ENCODE measurements around the gene CDK17.
"Not testable (repeated sequence)": the region's sequence is repeated elsewhere in the genome, so short reads cannot be mapped to it uniquely, and the experiment has no call there.

CDK17 gene

GRCh38 chr12:96392397-96392796 is 7.8 kb downstream of the CDK17 start:
- DNase-seq (ENCODE audit: low read depth, low spot score), result no peak

- DNase-seq (ENCODE audit: low read depth, low spot score), result no peak
Observed at GRCh38 chr12:96387981-96388380, 12.3 kb downstream of the CDK17 start.

GRCh38 chr12:96386794-96387193 is 13.4 kb downstream of the CDK17 start:
- no peak for DNase-seq (ENCODE audit: low read depth, low spot score)

GRCh38 chr12:96383991-96384390 is 16.2 kb downstream of the CDK17 start:
- no peak for DNase-seq (ENCODE audit: low read depth, low spot score)

GRCh38 chr12:96383371-96383770 is 16.9 kb downstream of the CDK17 start:
- no peak for DNase-seq (ENCODE audit: low read depth, low spot score)

GRCh38 chr12:96379743-96380142 is 20.5 kb downstream of the CDK17 start:
- DNase-seq (ENCODE audit: low read depth, low spot score), result not testable (repeated sequence)

GRCh38 chr12:96378319-96378718 is 21.9 kb downstream of the CDK17 start:
- DNase-seq (ENCODE audit: low read depth, low spot score), result no peak

GRCh38 chr12:96376865-96377264 is 23.4 kb downstream of the CDK17 start:
- no peak for DNase-seq (ENCODE audit: low read depth, low spot score)

- no peak for DNase-seq (ENCODE audit: low read depth, low spot score)
Observed at GRCh38 chr12:96375841-96376604, 24.2 kb downstream of the CDK17 start.

- no peak for DNase-seq (ENCODE audit: low read depth, low spot score)
Observed at GRCh38 chr12:96375170-96375569, 25.1 kb downstream of the CDK17 start.

- DNase-seq (ENCODE audit: low read depth, low spot score), result no peak
Observed at GRCh38 chr12:96371790-96372699, 28.2 kb downstream of the CDK17 start.

- DNase-seq (ENCODE audit: low read depth, low spot score), result no peak
Observed at GRCh38 chr12:96371138-96371789, 29.0 kb downstream of the CDK17 start.

- DNase-seq (ENCODE audit: low read depth, low spot score), result no peak
Observed at GRCh38 chr12:96368687-96369086, 31.6 kb downstream of the CDK17 start.

- DNase-seq (ENCODE audit: low read depth, low spot score), result no peak
Observed at GRCh38 chr12:96368233-96368632, 32.0 kb downstream of the CDK17 start.

- no peak for DNase-seq (ENCODE audit: low read depth, low spot score)
Observed at GRCh38 chr12:96366381-96366654, 33.9 kb downstream of the CDK17 start.

- no peak for DNase-seq (ENCODE audit: low read depth, low spot score)
Observed at GRCh38 chr12:96365604-96366380, 34.4 kb downstream of the CDK17 start.

GRCh38 chr12:96364092-96364700 is 36.0 kb downstream of the CDK17 start:
- no peak for DNase-seq (ENCODE audit: low read depth, low spot score)

- no peak for DNase-seq (ENCODE audit: low read depth, low spot score)
Observed at GRCh38 chr12:96361074-96361473, 39.2 kb downstream of the CDK17 start.

- no peak for DNase-seq (ENCODE audit: low read depth, low spot score)
Observed at GRCh38 chr12:96360550-96360949, 39.7 kb downstream of the CDK17 start.

- no peak for DNase-seq (ENCODE audit: low read depth, low spot score)
Observed at GRCh38 chr12:96359328-96359727, 40.9 kb downstream of the CDK17 start.

- no peak for DNase-seq (ENCODE audit: low read depth, low spot score)
Observed at GRCh38 chr12:96356831-96357230, 43.4 kb downstream of the CDK17 start.
